Measurements from ENCODE around the gene CACNA1C. TPM values are rescaled to one million over a fixed set of nuclear protein-coding genes. Genes with fewer than 3 reads are reported as not detected.

Gene CACNA1C
- total and polyA plus RNA-seq, 10 of the 15 experiments (the other 5 are each of a cell fraction or from before 2014, with no cell fraction given) = under 0.01 to 0.15 (median 0.09) TPM; not detected in 5

- SMC1A ChIA-PET (ENCODE audit: uncharacterized antibody, unreplicated experiment) = interaction anchor here (0.6 kb wide), 2 partner anchors 78 to 95 kb away, joined by 3 read pairs; no protein-coding TSS in a partner anchor
- H3K4me2 ChIP-seq (ENCODE audit: control insufficient read depth, insufficient read depth) = no peak overlapping the region
- ATAC-seq (no peak), FAIRE-seq (no peak), DNase-seq (ENCODE audit: low read depth, low spot score) (no peak)
- in situ Hi-C loops (cut with MboI) (no loop called here), intact Hi-C loops (cut with micrococcal nuclease; ENCODE audit: unreplicated experiment) (no loop called here)
- H3K36me3 ChIP-seq (ENCODE audit: control insufficient read depth in 2 of 2, insufficient read depth in 2 of 2, low read length in 1 of 2) = no peaks in the 10 kb centered on the region
- TF ChIP-seq E2F4 (IDR thresholded peaks at IDR 0.05; ENCODE audit: low read depth, low read length) (no peak), NFXL1 (IDR thresholded peaks at IDR 0.05; ENCODE audit: borderline replicate concordance) (no peak), CTCF (IDR thresholded peaks at IDR 0.05 in 2 of 3, conservative IDR thresholded peaks at IDR 0.05 in 1 of 3; ENCODE audit: control insufficient read depth in 2 of 3, extremely low read depth in 1 of 3, insufficient read depth in 1 of 3, low read depth in 3 of 3, low read length in 3 of 3) (no peak), ZZZ3 (IDR thresholded peaks at IDR 0.05; ENCODE audit: control insufficient read depth, insufficient read length, low read depth) (no peak), JUNB (IDR thresholded peaks at IDR 0.05) (no peak), SRF (IDR thresholded peaks at IDR 0.05; ENCODE audit: low read depth in 2 of 2, low read length in 2 of 2) (no peak), CREB1 (IDR thresholded peaks at IDR 0.05; ENCODE audit: low read depth) (no peak), ZNF592 (IDR thresholded peaks at IDR 0.05) (no peak), E4F1 (IDR thresholded peaks at IDR 0.05; ENCODE audit: borderline replicate concordance, partially characterized antibody) (no peak), YY1 (IDR thresholded peaks at IDR 0.05; ENCODE audit: low read depth, low read length) (no peak)
- H3K27ac ChIP-seq (ENCODE audit: control insufficient read depth, insufficient read depth) = no peak overlapping the region
- CTCF ChIA-PET = no interaction called here
- H3K9me3 ChIP-seq (replicated peaks; ENCODE audit: control insufficient read depth, insufficient read depth, low read length) = no peaks in the 10 kb centered on the region; the same call in 2 of the 3 replicates
- no peak overlapping the region for H3K4me3 ChIP-seq
- no peaks in the 10 kb centered on the region for H4K20me1 ChIP-seq (ENCODE audit: control insufficient read depth, insufficient read depth)
- RAD21 ChIA-PET (ENCODE audit: unreplicated experiment) = no interaction called here
- peaks cover 0 to 1% of the 10 kb centered on the region in 2 experiments; a peak in 3 of 4 replicates for H3K27me3 ChIP-seq (replicated peaks in 1 of 2; ENCODE audit: control insufficient read depth in 2 of 2, insufficient read depth in 2 of 2, low read length in 1 of 2)
- peaks cover 10% of the 10 kb centered on the region; the same call in 1 of the 2 replicates for H3K4me1 ChIP-seq (ENCODE audit: control insufficient read depth, insufficient read depth, low read length)
- 78% methylated on average over 3 of the region's 3 CpGs for WGBS (ENCODE audit: insufficient coverage, insufficient replicate concordance, low lambda C conversion rate, missing lambda C conversion rate)
- no peak overlapping the region for H3K9ac ChIP-seq (ENCODE audit: control insufficient read depth, insufficient read depth, low read length)
- H3K79me2 ChIP-seq (ENCODE audit: control insufficient read depth, insufficient read depth, low read length) = no peaks in the 10 kb centered on the region
- no peak overlapping the region for H2AFZ ChIP-seq (ENCODE audit: control insufficient read depth, low read depth, low read length)
- BruUV-seq (replicated peaks) = no TSS peak
- POLR2A ChIA-PET = no interaction called here
Measured at GRCh38 chr12:2150833-2151232, 98.0 kb downstream of the CACNA1C start.

All from GM12878 (cell line).